ENCODE data around the gene MEST.

The MEST gene, protein sequence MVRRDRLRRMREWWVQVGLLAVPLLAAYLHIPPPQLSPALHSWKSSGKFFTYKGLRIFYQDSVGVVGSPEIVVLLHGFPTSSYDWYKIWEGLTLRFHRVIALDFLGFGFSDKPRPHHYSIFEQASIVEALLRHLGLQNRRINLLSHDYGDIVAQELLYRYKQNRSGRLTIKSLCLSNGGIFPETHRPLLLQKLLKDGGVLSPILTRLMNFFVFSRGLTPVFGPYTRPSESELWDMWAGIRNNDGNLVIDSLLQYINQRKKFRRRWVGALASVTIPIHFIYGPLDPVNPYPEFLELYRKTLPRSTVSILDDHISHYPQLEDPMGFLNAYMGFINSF

DNA sequence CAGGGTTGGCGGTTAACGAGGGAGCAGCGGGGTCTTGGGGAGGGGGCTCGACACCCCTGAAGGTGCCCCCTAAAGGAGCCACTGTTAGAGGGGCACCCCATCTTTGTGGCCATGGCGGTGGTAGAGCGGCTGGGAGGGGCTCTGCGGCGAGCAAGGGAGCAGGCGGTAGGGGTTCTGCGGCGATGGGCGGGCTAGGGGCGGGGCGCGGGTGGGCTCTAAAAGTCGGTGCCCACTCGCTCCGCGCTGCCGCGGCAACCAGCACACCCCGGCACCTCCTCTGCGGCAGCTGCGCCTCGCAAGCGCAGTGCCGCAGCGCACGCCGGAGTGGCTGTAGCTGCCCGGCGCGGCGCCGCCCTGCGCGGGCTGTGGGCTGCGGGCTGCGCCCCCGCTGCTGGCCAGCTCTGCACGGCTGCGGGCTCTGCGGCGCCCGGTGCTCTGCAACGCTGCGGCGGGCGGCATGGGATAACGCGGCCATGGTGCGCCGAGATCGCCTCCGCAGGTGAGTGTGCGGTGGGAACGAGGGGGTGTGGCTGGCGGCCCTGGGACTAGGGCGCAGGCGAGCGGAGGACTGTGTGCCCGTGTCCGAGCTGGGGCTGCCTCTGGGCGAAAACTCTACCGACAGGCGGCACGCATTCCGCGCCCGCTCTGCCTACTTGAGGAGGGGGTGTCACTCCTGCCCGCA is at the start of gene MEST:
MEST (plus strand) TSS at position 245 of the 682 bp plus-strand sequence; CDS start at position 474, 229 bp downstream.
- Histone ChIP-seq H3K36me3 (replicated peaks; ENCODE audit: low read depth, low read length) (peaks cover 6% of the 10 kb centered on the region), H3K4me1 (ENCODE audit: low read length) (peaks cover 4% of the 10 kb centered on the region), H4K20me1 (ENCODE audit: insufficient read depth, low read length) (no peaks in the 10 kb centered on the region), H2AFZ (ENCODE audit: low read depth, low read length) (no peak within 1 kb of the TSS), H3K4me2 (ENCODE audit: low read length) (no peak within 1 kb of the TSS), H3K4me3 (ENCODE audit: low read length) (no peak within 1 kb of the TSS), H3K27ac (ENCODE audit: low read length) (no peak within 1 kb of the TSS), H3K79me2 (ENCODE audit: low read length) (peaks cover 31% of the 10 kb centered on the region), H3K27me3 (ENCODE audit: low read depth, low read length) (no peaks in the 10 kb centered on the region), H3K9ac (ENCODE audit: low read length) (no peak within 1 kb of the TSS), H3K9me3 (ENCODE audit: insufficient read depth, low read length) (no peaks in the 10 kb centered on the region)
- TF ChIP-seq EZH2phosphoT487 (IDR thresholded peaks at IDR 0.05; ENCODE audit: low read depth): no peak
- TF ChIP-seq, protein P1, sequence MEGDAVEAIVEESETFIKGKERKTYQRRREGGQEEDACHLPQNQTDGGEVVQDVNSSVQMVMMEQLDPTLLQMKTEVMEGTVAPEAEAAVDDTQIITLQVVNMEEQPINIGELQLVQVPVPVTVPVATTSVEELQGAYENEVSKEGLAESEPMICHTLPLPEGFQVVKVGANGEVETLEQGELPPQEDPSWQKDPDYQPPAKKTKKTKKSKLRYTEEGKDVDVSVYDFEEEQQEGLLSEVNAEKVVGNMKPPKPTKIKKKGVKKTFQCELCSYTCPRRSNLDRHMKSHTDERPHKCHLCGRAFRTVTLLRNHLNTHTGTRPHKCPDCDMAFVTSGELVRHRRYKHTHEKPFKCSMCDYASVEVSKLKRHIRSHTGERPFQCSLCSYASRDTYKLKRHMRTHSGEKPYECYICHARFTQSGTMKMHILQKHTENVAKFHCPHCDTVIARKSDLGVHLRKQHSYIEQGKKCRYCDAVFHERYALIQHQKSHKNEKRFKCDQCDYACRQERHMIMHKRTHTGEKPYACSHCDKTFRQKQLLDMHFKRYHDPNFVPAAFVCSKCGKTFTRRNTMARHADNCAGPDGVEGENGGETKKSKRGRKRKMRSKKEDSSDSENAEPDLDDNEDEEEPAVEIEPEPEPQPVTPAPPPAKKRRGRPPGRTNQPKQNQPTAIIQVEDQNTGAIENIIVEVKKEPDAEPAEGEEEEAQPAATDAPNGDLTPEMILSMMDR (IDR thresholded peaks at IDR 0.05; ENCODE audit: low read depth, low read length): no peak

DNA sequence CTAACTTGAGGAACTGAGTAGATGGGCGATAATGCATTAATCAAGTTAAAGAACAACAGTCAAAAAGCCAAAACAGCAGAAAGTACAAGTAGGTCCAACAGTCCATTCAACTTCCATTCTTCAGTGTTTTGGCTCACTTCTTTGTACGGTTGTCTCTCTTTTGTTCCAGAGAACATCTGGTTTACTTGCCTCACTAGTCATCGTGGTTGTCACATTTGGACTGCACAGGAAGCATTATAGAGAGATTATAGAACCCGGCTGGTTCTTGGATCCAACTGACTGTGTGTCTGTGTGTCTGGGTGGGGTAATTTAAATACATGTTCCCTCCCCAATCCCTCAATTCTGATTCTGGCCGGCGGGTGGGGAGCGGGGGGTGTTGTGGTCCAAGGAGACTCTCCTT is 49.3 kb upstream of the MEST start:
- peaks cover 15% of the 10 kb centered on the region for H3K4me1 ChIP-seq (ENCODE audit: low read length)
- peaks cover 4% of the 10 kb centered on the region for H3K79me2 ChIP-seq (ENCODE audit: low read length)
- H3K9me3 ChIP-seq (ENCODE audit: insufficient read depth, low read length): no peaks in the 10 kb centered on the region
- H3K4me3 ChIP-seq (ENCODE audit: low read length): no peak overlapping the region
- no peak overlapping the region for H3K4me2 ChIP-seq (ENCODE audit: low read length)
- H3K9ac ChIP-seq (ENCODE audit: low read length): no peak overlapping the region
- TF ChIP-seq, protein P1 (IDR thresholded peaks at IDR 0.05; ENCODE audit: low read depth, low read length): no peak
- TF ChIP-seq EZH2phosphoT487 (IDR thresholded peaks at IDR 0.05; ENCODE audit: low read depth): no peak
- no peak overlapping the region for H3K27ac ChIP-seq (ENCODE audit: low read length)
- H4K20me1 ChIP-seq (ENCODE audit: insufficient read depth, low read length): no peaks in the 10 kb centered on the region
- H3K27me3 ChIP-seq (ENCODE audit: low read depth, low read length): no peaks in the 10 kb centered on the region
- H3K36me3 ChIP-seq (replicated peaks; ENCODE audit: low read depth, low read length): no peaks in the 10 kb centered on the region
- H2AFZ ChIP-seq (ENCODE audit: low read depth, low read length): peak overlapping the region; percentile 94; the same call in 1 of the 2 replicates

DNA sequence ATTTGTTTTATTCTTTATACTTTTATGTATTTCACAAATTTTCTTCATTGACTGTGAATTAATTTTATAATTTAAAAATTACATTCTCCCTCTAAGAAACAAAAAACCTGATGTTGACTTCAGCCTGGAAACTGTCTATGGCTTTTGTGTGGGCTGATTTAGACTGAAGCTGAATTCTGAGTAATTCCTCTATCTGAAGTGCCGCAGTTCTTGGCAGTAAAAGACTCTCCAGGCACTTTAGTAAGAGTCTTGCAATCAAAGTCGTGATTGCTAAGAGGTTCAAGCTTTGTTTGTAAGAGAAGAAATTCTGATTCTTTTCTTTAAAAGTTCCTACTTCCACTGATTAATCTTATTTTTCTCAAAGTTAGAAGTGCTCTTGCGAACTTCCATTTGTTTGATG is 47.7 kb upstream of the MEST start:
- peaks cover 15% of the 10 kb centered on the region for H3K4me1 ChIP-seq (ENCODE audit: low read length)
- no peak overlapping the region for H3K27ac ChIP-seq (ENCODE audit: low read length)
- H4K20me1 ChIP-seq (ENCODE audit: insufficient read depth, low read length): no peaks in the 10 kb centered on the region
- no peak overlapping the region for H3K4me2 ChIP-seq (ENCODE audit: low read length)
- H2AFZ ChIP-seq (ENCODE audit: low read depth, low read length): no peak overlapping the region
- H3K36me3 ChIP-seq (replicated peaks; ENCODE audit: low read depth, low read length): no peaks in the 10 kb centered on the region
- H3K27me3 ChIP-seq (ENCODE audit: low read depth, low read length): no peaks in the 10 kb centered on the region
- peaks cover 4% of the 10 kb centered on the region for H3K79me2 ChIP-seq (ENCODE audit: low read length)
- TF ChIP-seq, protein P1 (IDR thresholded peaks at IDR 0.05; ENCODE audit: low read depth, low read length): no peak
- TF ChIP-seq EZH2phosphoT487 (IDR thresholded peaks at IDR 0.05; ENCODE audit: low read depth): no peak
- H3K9me3 ChIP-seq (ENCODE audit: insufficient read depth, low read length): 0 out of 2 replicates have a peak, but pooled peaks cover 3% of the 10 kb centered on the region
- no peak overlapping the region for H3K4me3 ChIP-seq (ENCODE audit: low read length)
- no peak overlapping the region for H3K9ac ChIP-seq (ENCODE audit: low read length)

DNA sequence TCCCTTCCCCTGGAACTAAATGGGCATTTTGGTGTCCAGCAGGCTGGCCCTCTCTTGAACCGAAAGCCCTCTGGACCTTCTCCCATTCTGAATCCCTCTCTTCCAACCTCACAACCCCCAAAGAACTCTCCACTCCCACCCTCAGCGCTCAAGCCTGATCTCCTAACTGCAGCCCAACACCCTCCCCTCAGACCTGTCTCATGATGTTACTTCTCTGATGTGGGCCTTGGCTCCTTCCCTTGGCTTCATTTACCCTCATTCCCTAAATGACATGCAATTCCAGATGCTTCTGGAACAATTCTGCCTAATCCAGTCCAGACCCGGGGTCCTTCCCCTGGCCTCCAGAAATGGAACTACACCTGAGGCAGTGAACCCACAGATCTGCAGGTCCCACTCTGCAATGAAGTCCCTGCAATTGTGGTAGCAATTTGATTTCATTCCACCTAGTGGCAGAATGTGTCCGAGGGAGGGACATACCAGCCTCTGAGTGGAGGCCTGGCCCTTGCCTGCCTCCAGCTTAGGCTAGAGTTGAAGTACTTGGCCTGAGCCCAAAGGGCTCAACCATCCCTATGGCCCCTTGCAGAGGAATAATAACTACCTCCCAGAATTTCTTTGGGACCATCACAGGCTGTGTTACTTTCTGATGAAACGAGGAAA is 47.0 kb upstream of the MEST start:
- Histone ChIP-seq H4K20me1 (ENCODE audit: insufficient read depth, low read length) (no peaks in the 10 kb centered on the region), H3K4me2 (ENCODE audit: low read length) (no peak overlapping the region), H3K36me3 (replicated peaks; ENCODE audit: low read depth, low read length) (no peaks in the 10 kb centered on the region), H2AFZ (ENCODE audit: low read depth, low read length) (no peak overlapping the region), H3K4me3 (ENCODE audit: low read length) (no peak overlapping the region), H3K27ac (ENCODE audit: low read length) (no peak overlapping the region), H3K9ac (ENCODE audit: low read length) (no peak overlapping the region), H3K79me2 (ENCODE audit: low read length) (peaks cover 4% of the 10 kb centered on the region; the same call in 1 of the 2 replicates), H3K4me1 (ENCODE audit: low read length) (peaks cover 12% of the 10 kb centered on the region), H3K27me3 (ENCODE audit: low read depth, low read length) (no peaks in the 10 kb centered on the region), H3K9me3 (ENCODE audit: insufficient read depth, low read length) (0 out of 2 replicates have a peak, but pooled peaks cover 3% of the 10 kb centered on the region)
- TF ChIP-seq, protein P1 (IDR thresholded peaks at IDR 0.05; ENCODE audit: low read depth, low read length): peak; percentile 27
- no peak for TF ChIP-seq EZH2phosphoT487 (IDR thresholded peaks at IDR 0.05; ENCODE audit: low read depth)

Measured in OCI-LY3 (cell line).